ENCODE results near the gene SIGLEC8. TPM values are rescaled to one million over a fixed set of nuclear protein-coding genes. Genes with fewer than 3 reads are reported as not detected.
A peak's percentile ranks its signal among the peaks of the same experiment; 100 is the strongest.

Gene SIGLEC8
- total and polyA plus RNA-seq, 9 of the 15 experiments (the other 6 are each of a cell fraction or from before 2014, with no cell fraction given), result 0.04 to 0.65 (median 0.39) TPM

DNA sequence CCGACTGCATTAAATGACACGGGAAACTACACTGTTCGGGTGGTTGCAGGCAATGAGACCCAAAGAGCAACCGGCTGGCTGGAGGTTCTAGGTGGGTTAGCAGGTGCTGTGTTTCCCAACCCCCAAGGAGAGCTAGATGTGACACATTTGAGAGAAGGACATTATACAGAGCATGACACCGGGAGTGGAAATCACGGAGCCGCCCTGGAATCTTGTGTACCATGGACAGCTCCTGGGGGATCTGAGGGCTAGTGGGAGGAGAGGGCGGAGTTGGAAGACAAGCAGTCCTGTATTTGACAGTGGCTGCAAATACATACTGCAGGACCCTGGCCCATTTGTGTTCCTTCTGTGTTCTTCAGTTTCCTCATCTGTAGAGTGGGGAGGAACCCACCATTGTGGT, 22.3 kb upstream of the SIGLEC8 start (continued):
- 0 out of 2 replicates have a peak, but pooled peaks have one; percentile 57 for TF ChIP-seq PHF21A (IDR thresholded peaks at IDR 0.05; ENCODE audit: borderline replicate concordance, low read depth)
- TF ChIP-seq MAX (CRISPR knock-in tag; IDR thresholded peaks at IDR 0.05), result no peak
- TF ChIP-seq, protein P1, sequence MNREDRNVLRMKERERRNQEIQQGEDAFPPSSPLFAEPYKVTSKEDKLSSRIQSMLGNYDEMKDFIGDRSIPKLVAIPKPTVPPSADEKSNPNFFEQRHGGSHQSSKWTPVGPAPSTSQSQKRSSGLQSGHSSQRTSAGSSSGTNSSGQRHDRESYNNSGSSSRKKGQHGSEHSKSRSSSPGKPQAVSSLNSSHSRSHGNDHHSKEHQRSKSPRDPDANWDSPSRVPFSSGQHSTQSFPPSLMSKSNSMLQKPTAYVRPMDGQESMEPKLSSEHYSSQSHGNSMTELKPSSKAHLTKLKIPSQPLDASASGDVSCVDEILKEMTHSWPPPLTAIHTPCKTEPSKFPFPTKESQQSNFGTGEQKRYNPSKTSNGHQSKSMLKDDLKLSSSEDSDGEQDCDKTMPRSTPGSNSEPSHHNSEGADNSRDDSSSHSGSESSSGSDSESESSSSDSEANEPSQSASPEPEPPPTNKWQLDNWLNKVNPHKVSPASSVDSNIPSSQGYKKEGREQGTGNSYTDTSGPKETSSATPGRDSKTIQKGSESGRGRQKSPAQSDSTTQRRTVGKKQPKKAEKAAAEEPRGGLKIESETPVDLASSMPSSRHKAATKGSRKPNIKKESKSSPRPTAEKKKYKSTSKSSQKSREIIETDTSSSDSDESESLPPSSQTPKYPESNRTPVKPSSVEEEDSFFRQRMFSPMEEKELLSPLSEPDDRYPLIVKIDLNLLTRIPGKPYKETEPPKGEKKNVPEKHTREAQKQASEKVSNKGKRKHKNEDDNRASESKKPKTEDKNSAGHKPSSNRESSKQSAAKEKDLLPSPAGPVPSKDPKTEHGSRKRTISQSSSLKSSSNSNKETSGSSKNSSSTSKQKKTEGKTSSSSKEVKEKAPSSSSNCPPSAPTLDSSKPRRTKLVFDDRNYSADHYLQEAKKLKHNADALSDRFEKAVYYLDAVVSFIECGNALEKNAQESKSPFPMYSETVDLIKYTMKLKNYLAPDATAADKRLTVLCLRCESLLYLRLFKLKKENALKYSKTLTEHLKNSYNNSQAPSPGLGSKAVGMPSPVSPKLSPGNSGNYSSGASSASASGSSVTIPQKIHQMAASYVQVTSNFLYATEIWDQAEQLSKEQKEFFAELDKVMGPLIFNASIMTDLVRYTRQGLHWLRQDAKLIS (CRISPR knock-in tag; IDR thresholded peaks at IDR 0.05), result no peak
- no peak for TF ChIP-seq NEUROD1 (IDR thresholded peaks at IDR 0.05; ENCODE audit: borderline replicate concordance, low read depth, low read length, partially characterized antibody)
- no peak for TF ChIP-seq U2AF2 (optimal IDR thresholded peaks at IDR 0.05; ENCODE audit: low read depth, low read length)
- no peak for TF ChIP-seq ZNF717 (CRISPR knock-in tag; IDR thresholded peaks at IDR 0.05)
- TF ChIP-seq NR2F6 (CRISPR knock-in tag; IDR thresholded peaks at IDR 0.05), result no peak
- TF ChIP-seq ZNF134 (CRISPR knock-in tag; conservative IDR thresholded peaks at IDR 0.05), result no peak
- no peak for TF ChIP-seq ARID1B (IDR thresholded peaks at IDR 0.05)
- no peak for TF ChIP-seq BCL6 (CRISPR knock-in tag; IDR thresholded peaks at IDR 0.05)
- no peak for TF ChIP-seq TBL1XR1 (IDR thresholded peaks at IDR 0.05; ENCODE audit: low read length in 2 of 2)
- no peak for TF ChIP-seq HNRNPLL (IDR thresholded peaks at IDR 0.05; ENCODE audit: low read depth, low read length, poor library complexity, severe bottlenecking)
- TF ChIP-seq ZNF764 (CRISPR knock-in tag; IDR thresholded peaks at IDR 0.05; ENCODE audit: low read depth), result no peak
- TF ChIP-seq ZNF77 (CRISPR knock-in tag; IDR thresholded peaks at IDR 0.05), result no peak
- TF ChIP-seq PTTG1 (tag; IDR thresholded peaks at IDR 0.05; ENCODE audit: low read depth), result no peak
- TF ChIP-seq ZNF609 (CRISPR knock-in tag; IDR thresholded peaks at IDR 0.05; ENCODE audit: borderline replicate concordance), result no peak
- no peak for TF ChIP-seq FUS (optimal IDR thresholded peaks at IDR 0.05; ENCODE audit: low read depth, low read length)

All from K562 (cell line).